K562 (cell line): ENCODE data around the gene MYLK3. TPM values are rescaled to one million over a fixed set of nuclear protein-coding genes. Genes with fewer than 3 reads are reported as not detected.

Experiments used
- CEBPB ChIP-seq: fragments of 450-650 bp; IDR thresholded peaks from 2 replicates; pipeline ENCODE4 v1.6.1; 2016; ENCODE audit warnings: missing genetic modification characterization, missing compliant biosample characterization
- CTCF ChIP-seq, 3 experiments: IDR thresholded peaks in 2 of 3; conservative IDR thresholded peaks in 1 of 3; 2 replicates each; pipeline ENCODE4 v1.5.1; 2011 to 2012; ENCODE audit warnings: low read length in 3 of 3, mild to moderate bottlenecking in 3 of 3, control low read depth in 2 of 3, improper control_type of control experiment in 1 of 3, inconsistent platforms in 1 of 3, low read depth in 1 of 3, mixed read lengths in 1 of 3, moderate library complexity in 1 of 3; ENCODE audit not compliant: insufficient read depth in 2 of 3
- ETV5 ChIP-seq: sonication (generic); formaldehyde crosslinking; IDR thresholded peaks from 2 replicates; pipeline ENCODE4 v1.4.0; 2020; ENCODE audit warnings: low read depth, mild to moderate bottlenecking, missing genetic modification reagents
- FOXA3 ChIP-seq, 2 experiments: fragments of 450-650 bp in 1 of 2; sonication (generic) in 1 of 2; formaldehyde crosslinking; IDR thresholded peaks in 1 of 2; conservative IDR thresholded peaks in 1 of 2; 2 replicates each; pipeline versions ENCODE4 v1.4.0 to v1.8.0; 2020 to 2022; ENCODE audit warnings: mild to moderate bottlenecking in 2 of 2, missing genetic modification reagents in 1 of 2
- GABPA ChIP-seq: fragments of 200-800 bp; sonication (Bioruptor generic); conservative IDR thresholded peaks from 2 replicates; pipeline ENCODE4 v1.6.1; 2016; ENCODE audit warnings: low read depth, missing genetic modification characterization, missing compliant biosample characterization
- GABPB2 ChIP-seq: fragments of 250-450 bp; sonication (Bioruptor Pico); conservative IDR thresholded peaks from 2 replicates; pipeline ENCODE4 v1.5.1; 2021; ENCODE audit warnings: mild to moderate bottlenecking
- GTF2E2 ChIP-seq: fragments of 200-800 bp; sonication (Bioruptor generic); IDR thresholded peaks from 2 replicates; pipeline ENCODE4 v1.6.1; 2016; ENCODE audit warnings: missing genetic modification characterization, missing compliant biosample characterization
- JUND ChIP-seq, 2 experiments: IDR thresholded peaks; 2 replicates in 1 of 2; 3 replicates in 1 of 2; pipeline ENCODE4 v1.6.1; 2011; ENCODE audit warnings: borderline replicate concordance in 2 of 2, low read depth in 2 of 2, low read length in 2 of 2, improper control_type of control experiment in 1 of 2, missing biosample characterization in 1 of 2, missing genetic modification characterization in 1 of 2, missing genetic modification reagents in 1 of 2
- NFRKB ChIP-seq: fragments of 450-650 bp; IDR thresholded peaks from 2 replicates; pipeline ENCODE4 v1.6.1; 2016; ENCODE audit warnings: low read depth
- POLR2B ChIP-seq: fragments of 450-650 bp; IDR thresholded peaks from 2 replicates; pipeline ENCODE4 v1.6.1; 2018; ENCODE audit warnings: low read depth; ENCODE audit not compliant: partially characterized antibody
- RNF2 ChIP-seq: sonication (generic); IDR thresholded peaks from 2 replicates; pipeline ENCODE4 v1.6.1; 2016
- SMARCA4 ChIP-seq: fragments of 450-650 bp; IDR thresholded peaks from 2 replicates; pipeline ENCODE4 v1.6.1; 2016
- THRA ChIP-seq: fragments of 450-650 bp; IDR thresholded peaks from 2 replicates; pipeline ENCODE4 v1.6.1; 2017; ENCODE audit warnings: mild to moderate bottlenecking, moderate library complexity
- ZNF212 ChIP-seq: fragments of 450-650 bp; formaldehyde crosslinking; IDR thresholded peaks from 2 replicates; pipeline ENCODE4 v1.4.0; 2020; ENCODE audit warnings: mild to moderate bottlenecking
- ZNF253 ChIP-seq: fragments of 250-450 bp; sonication (Bioruptor Pico); conservative IDR thresholded peaks from 2 replicates; pipeline ENCODE4 v1.6.1; 2021; ENCODE audit warnings: mild to moderate bottlenecking
- ZNF586 ChIP-seq: fragments of 450-650 bp; formaldehyde crosslinking; conservative IDR thresholded peaks from 2 replicates; pipeline ENCODE4 v1.4.0; 2020; ENCODE audit warnings: mild to moderate bottlenecking, moderate library complexity
- polyA plus RNA-seq, 8 experiments: library from polyadenylated mRNA; depleted of rRNA in 4 of 8; stranded (reverse) in 5 of 8; unstranded in 3 of 8; fragments of >200 nt; fragmentation: Nextera tagmentation in 2 of 8; fragmentation: Illumina TruSeq in 1 of 8; extraction: Ambion mirVana in 2 of 8; extraction: Trizol in 1 of 8; gene quantifications; 2 replicates each; pipeline versions ENCODE4 v1.2.1 to v1.2.3, GENCODE V29; 2011 to 2014; ENCODE audit warnings: inconsistent platforms in 1 of 8, missing spikeins in 1 of 8
- total RNA-seq, 7 experiments: library from RNA; depleted of rRNA in 6 of 7; stranded (reverse); fragments of >200 nt in 6 of 7; fragmentation: Illumina TruSeq in 2 of 7; extraction: Trizol in 2 of 7; gene quantifications; 2 replicates each; pipeline versions ENCODE4 v1.2.1 to v1.2.3, GENCODE V29; 2011 to 2021; ENCODE audit warnings: low replicate concordance in 1 of 7
- TF ChIP-seq, protein P1 (sequence below): fragments of 250-450 bp; sonication (Bioruptor Pico); IDR thresholded peaks from 2 replicates; pipeline ENCODE4 v1.9.0; 2021; ENCODE audit warnings: mild to moderate bottlenecking, inconsistent platforms
- TF ChIP-seq, protein P2 (sequence below): IDR thresholded peaks from 2 replicates; pipeline ENCODE4 v1.6.1; 2016; ENCODE audit warnings: missing genetic modification characterization, missing compliant biosample characterization
- TF ChIP-seq, protein P3 (sequence below): fragments of 200-800 bp; sonication (Bioruptor generic); IDR thresholded peaks from 2 replicates; pipeline ENCODE4 v1.6.1; 2017; ENCODE audit warnings: missing genetic modification characterization, missing compliant biosample characterization

MYLK3 gene
- total and polyA plus RNA-seq, 9 of the 15 experiments (the other 6 are each of a cell fraction or from before 2014, with no cell fraction given): 0.69 to 10.7 (median 4.7) TPM

DNA sequence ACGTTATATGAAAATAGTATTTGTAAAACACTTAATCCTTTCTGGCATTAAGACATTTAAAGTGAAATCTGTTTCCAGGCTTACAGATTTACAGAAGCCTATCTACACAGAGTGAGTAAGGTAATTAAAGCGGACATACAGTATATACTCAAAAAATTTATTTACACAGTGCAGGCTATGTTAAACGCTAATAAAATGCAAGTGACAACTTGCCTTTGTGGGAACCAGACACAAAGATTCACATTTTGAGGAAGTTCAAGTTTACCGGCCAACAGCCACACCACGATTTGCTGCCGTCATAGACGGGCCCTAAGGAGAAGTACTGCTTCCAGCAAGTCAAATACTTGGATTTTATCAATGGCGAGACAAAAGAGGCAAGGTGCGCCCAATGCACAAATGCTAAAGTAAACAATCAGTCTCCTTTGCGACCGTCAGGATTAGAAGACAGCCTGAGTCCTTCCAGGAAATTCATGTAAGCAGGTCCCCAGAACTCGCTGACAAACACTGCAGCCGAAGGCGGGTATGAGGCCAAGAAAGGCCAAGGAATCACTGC lies 60.0 kb downstream of the MYLK3 start (continued):
- TF ChIP-seq, protein P1, sequence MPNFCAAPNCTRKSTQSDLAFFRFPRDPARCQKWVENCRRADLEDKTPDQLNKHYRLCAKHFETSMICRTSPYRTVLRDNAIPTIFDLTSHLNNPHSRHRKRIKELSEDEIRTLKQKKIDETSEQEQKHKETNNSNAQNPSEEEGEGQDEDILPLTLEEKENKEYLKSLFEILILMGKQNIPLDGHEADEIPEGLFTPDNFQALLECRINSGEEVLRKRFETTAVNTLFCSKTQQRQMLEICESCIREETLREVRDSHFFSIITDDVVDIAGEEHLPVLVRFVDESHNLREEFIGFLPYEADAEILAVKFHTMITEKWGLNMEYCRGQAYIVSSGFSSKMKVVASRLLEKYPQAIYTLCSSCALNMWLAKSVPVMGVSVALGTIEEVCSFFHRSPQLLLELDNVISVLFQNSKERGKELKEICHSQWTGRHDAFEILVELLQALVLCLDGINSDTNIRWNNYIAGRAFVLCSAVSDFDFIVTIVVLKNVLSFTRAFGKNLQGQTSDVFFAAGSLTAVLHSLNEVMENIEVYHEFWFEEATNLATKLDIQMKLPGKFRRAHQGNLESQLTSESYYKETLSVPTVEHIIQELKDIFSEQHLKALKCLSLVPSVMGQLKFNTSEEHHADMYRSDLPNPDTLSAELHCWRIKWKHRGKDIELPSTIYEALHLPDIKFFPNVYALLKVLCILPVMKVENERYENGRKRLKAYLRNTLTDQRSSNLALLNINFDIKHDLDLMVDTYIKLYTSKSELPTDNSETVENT (CRISPR knock-in tag): no peak
- TF ChIP-seq SMARCA4 (peak; percentile 45; the same call in 1 of the 2 replicates), GABPB2 (no peak), ZNF212 (no peak), RNF2 (0 out of 2 replicates have a peak, but pooled peaks have one; percentile 20), CTCF (IDR thresholded peaks at IDR 0.05 in 2 of 3, conservative IDR thresholded peaks at IDR 0.05 in 1 of 3; ENCODE audit: insufficient read depth in 2 of 3, low read depth in 1 of 3, low read length in 3 of 3) (no peak; a peak in 3 of 6 replicates), ZNF253 (CRISPR knock-in tag) (no peak), NFRKB (0 out of 2 replicates have a peak, but pooled peaks have one; percentile 3), ZNF586 (no peak), GABPA (tag) (no peak), JUND (IDR thresholded peaks at IDR 0.05; ENCODE audit: borderline replicate concordance, low read depth, low read length) (0 out of 2 replicates have a peak, but pooled peaks have one; percentile 16), JUND (tag; IDR thresholded peaks at IDR 0.05; ENCODE audit: borderline replicate concordance, low read depth, low read length) (no peak), FOXA3 (CRISPR knock-in tag; conservative IDR thresholded peaks at IDR 0.05 in 1 of 2, IDR thresholded peaks at IDR 0.05 in 1 of 2) (peak in 1 of 2 experiments; percentile 49; a peak in 1 of 4 replicates), THRA (no peak), ETV5 (CRISPR knock-in tag) (no peak), GTF2E2 (tag) (0 out of 2 replicates have a peak, but pooled peaks have one; percentile 29), CEBPB (tag) (no peak), POLR2B (no peak)
- TF ChIP-seq, protein P2, sequence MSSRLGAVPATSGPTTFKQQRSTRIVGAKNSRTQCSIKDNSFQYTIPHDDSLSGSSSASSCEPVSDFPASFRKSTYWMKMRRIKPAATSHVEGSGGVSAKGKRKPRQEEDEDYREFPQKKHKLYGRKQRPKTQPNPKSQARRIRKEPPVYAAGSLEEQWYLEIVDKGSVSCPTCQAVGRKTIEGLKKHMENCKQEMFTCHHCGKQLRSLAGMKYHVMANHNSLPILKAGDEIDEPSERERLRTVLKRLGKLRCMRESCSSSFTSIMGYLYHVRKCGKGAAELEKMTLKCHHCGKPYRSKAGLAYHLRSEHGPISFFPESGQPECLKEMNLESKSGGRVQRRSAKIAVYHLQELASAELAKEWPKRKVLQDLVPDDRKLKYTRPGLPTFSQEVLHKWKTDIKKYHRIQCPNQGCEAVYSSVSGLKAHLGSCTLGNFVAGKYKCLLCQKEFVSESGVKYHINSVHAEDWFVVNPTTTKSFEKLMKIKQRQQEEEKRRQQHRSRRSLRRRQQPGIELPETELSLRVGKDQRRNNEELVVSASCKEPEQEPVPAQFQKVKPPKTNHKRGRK (tag): no peak
- TF ChIP-seq, protein P3, sequence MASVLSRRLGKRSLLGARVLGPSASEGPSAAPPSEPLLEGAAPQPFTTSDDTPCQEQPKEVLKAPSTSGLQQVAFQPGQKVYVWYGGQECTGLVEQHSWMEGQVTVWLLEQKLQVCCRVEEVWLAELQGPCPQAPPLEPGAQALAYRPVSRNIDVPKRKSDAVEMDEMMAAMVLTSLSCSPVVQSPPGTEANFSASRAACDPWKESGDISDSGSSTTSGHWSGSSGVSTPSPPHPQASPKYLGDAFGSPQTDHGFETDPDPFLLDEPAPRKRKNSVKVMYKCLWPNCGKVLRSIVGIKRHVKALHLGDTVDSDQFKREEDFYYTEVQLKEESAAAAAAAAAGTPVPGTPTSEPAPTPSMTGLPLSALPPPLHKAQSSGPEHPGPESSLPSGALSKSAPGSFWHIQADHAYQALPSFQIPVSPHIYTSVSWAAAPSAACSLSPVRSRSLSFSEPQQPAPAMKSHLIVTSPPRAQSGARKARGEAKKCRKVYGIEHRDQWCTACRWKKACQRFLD (CRISPR knock-in tag): peak; percentile 64; the same call in 1 of the 2 replicates
